ENCODE measurements around the gene FN3K. TPM values are rescaled to one million over a fixed set of nuclear protein-coding genes. Genes with fewer than 3 reads are reported as not detected.

The FN3K gene
- total and polyA plus RNA-seq, 2 of the 8 experiments (the other 6 are each of a cell fraction or from before 2014, with no cell fraction given) = 0.88 to 14.2 TPM

DNA sequence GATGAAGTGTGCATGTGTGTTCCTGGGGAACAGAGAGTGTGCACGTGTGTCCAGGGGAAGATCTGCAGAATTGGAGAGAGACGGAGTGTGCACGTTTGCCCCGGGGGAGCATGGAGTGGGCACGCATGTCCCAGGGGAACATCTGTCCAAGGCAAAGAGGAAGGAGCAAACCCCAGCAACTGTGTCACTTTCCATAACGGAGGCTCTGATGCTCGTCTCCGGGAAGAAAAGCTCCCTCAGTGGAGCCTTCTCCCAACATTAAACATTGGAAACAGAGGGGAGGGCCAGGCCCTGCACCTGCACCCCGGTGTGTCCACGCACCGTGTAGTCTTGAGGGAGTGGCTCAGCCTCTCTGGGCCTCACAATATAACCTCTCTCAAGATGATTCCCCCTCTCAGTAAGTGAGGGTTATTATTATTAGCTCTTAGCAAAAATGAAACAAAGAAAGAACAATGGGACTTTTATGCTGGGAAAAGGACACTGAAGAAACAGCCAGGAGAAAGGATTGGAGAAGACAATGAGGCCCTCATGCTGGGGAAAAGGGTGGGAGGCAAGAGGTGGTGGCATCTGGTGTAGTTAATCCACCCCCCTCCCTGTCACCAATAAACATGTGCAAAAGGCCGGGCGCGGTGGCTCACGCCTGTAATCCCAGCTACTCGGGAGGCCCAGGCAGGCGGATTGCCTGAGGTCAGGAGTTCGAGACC, 44.5 kb upstream of the FN3K start:
- no peak overlapping the region for H2AFZ ChIP-seq (ENCODE audit: low read length)
- FAIRE-seq = no peak
- H3K9ac ChIP-seq (replicated peaks in 1 of 4; ENCODE audit: extremely low read depth in 1 of 4, low read depth in 3 of 4, low read length in 3 of 4) = no peak overlapping the region
- H2BK15ac ChIP-seq (ENCODE audit: low read length) = no peak overlapping the region
- H3K9me3 ChIP-seq (ENCODE audit: insufficient read depth in 2 of 2, low read depth in 1 of 2, low read length in 1 of 2) = no peaks in the 10 kb centered on the region
- DNase-seq (ENCODE audit: low read depth in 1 of 2, low spot score in 2 of 2) = no peak
- H3K4me3 ChIP-seq (ENCODE audit: extremely low read depth in 1 of 4, insufficient read depth in 2 of 4, low read depth in 3 of 4, low read length in 4 of 4) = no peak overlapping the region
- H2BK120ac ChIP-seq (replicated peaks; ENCODE audit: low read depth, low read length) = no peak overlapping the region
- WGBS, 2 experiments (ENCODE audit: extremely low coverage in 1 of 2, insufficient coverage in 1 of 2, insufficient read length in 1 of 2, insufficient replicate concordance in 2 of 2, low coverage in 1 of 2, low lambda C conversion rate in 2 of 2, missing lambda C conversion rate in 1 of 2) = 83% methylated on average over 18 of the region's 18 CpGs; no CpG with 5 or more reads in 1 of the 2 experiments
- no peak overlapping the region for H3K4me2 ChIP-seq (ENCODE audit: insufficient read depth in 1 of 2, low read depth in 2 of 2, low read length in 2 of 2)
- H2BK20ac ChIP-seq (ENCODE audit: low read length) = no peak overlapping the region
- H4K91ac ChIP-seq (replicated peaks; ENCODE audit: insufficient read length, low read length) = no peak overlapping the region
- H4K20me1 ChIP-seq (replicated peaks in 1 of 2; ENCODE audit: control insufficient read depth in 1 of 2, insufficient read depth in 2 of 2, low read length in 2 of 2) = peaks cover 0 to 1% of the 10 kb centered on the region in 2 experiments
- H4K5ac ChIP-seq (ENCODE audit: insufficient read length, low read depth, low read length) = no peak overlapping the region
- H3K79me2 ChIP-seq (ENCODE audit: control insufficient read depth in 1 of 2, insufficient read depth in 2 of 2, low read length in 2 of 2) = no peaks in the 10 kb centered on the region
- no peak overlapping the region for H3K14ac ChIP-seq (ENCODE audit: insufficient read length)
- peaks cover 0 to under 1% (median under 1%) of the 10 kb centered on the region in 4 experiments; a peak in 2 of 7 replicates for H3K27me3 ChIP-seq (replicated peaks in 1 of 4; ENCODE audit: control insufficient read depth in 3 of 4, extremely low read depth in 1 of 4, insufficient read depth in 3 of 4, low read length in 3 of 4)
- H2AK5ac ChIP-seq (ENCODE audit: low read depth, low read length) = no peak overlapping the region
- no peaks in the 10 kb centered on the region for H3K79me1 ChIP-seq (ENCODE audit: low read depth, low read length)
- no peak overlapping the region for H2BK12ac ChIP-seq (ENCODE audit: low read depth, low read length)
- H3K56ac ChIP-seq (replicated peaks; ENCODE audit: insufficient read length, low read depth, low read length) = no peak overlapping the region
- no peak overlapping the region for H3K27ac ChIP-seq (ENCODE audit: low read depth, low read length)
- no peak overlapping the region for H3K4ac ChIP-seq (replicated peaks; ENCODE audit: insufficient read length, low read depth, low read length)
- H3K4me1 ChIP-seq (replicated peaks in 1 of 4; ENCODE audit: control insufficient read depth in 3 of 4, insufficient read depth in 4 of 4, low read length in 3 of 4) = no peaks in the 10 kb centered on the region
- no peaks in the 10 kb centered on the region for H3K36me3 ChIP-seq (ENCODE audit: control insufficient read depth in 2 of 4, insufficient read depth in 4 of 4, low read length in 3 of 4)
- POLR2A ChIA-PET (ENCODE audit: partially characterized antibody) = no interaction called here
- H4K8ac ChIP-seq (ENCODE audit: extremely low read depth, insufficient read depth, low read length) = no peak overlapping the region
- H3K18ac ChIP-seq (ENCODE audit: extremely low read depth, low read length) = no peak overlapping the region
- H3K23me2 ChIP-seq (ENCODE audit: low read depth, low read length) = no peaks in the 10 kb centered on the region
- no peak overlapping the region for H3K23ac ChIP-seq (ENCODE audit: insufficient read length)
- H2BK5ac ChIP-seq (ENCODE audit: low read depth, low read length) = no peak overlapping the region
- CTCF ChIA-PET (ENCODE audit: partially characterized antibody) = interaction anchor here (0.8 to 1.6 kb wide), 3 partner anchors 11 to 23 kb away, joined by 3 to 4 read pairs (median 4); no protein-coding TSS in a partner anchor
- TF ChIP-seq SP1 (IDR thresholded peaks at IDR 0.05; ENCODE audit: low read depth, low read length) = no peak
- TF ChIP-seq CHD1 (IDR thresholded peaks at IDR 0.05; ENCODE audit: low read depth, low read length) = no peak
- TF ChIP-seq TAF1 (IDR thresholded peaks at IDR 0.05; ENCODE audit: low read depth, low read length) = no peak
- TF ChIP-seq JUN (IDR thresholded peaks at IDR 0.05; ENCODE audit: low read depth, low read length) = no peak
- no peak for TF ChIP-seq GTF2F1 (IDR thresholded peaks at IDR 0.05; ENCODE audit: borderline replicate concordance, low read depth, low read length)
- TF ChIP-seq BRCA1 (IDR thresholded peaks at IDR 0.05; ENCODE audit: low read depth, low read length) = no peak
- no peak for TF ChIP-seq RXRA (IDR thresholded peaks at IDR 0.05; ENCODE audit: insufficient read depth, low read depth, low read length)
- TF ChIP-seq HDAC2 (IDR thresholded peaks at IDR 0.05; ENCODE audit: borderline replicate concordance in 1 of 2, low read depth in 2 of 2, low read length in 2 of 2) = no peak
- no peak for TF ChIP-seq YY1 (IDR thresholded peaks at IDR 0.05; ENCODE audit: low read depth, low read length)
- no peak for TF ChIP-seq TBP (IDR thresholded peaks at IDR 0.05; ENCODE audit: low read depth, low read length)
- TF ChIP-seq, protein P1, sequence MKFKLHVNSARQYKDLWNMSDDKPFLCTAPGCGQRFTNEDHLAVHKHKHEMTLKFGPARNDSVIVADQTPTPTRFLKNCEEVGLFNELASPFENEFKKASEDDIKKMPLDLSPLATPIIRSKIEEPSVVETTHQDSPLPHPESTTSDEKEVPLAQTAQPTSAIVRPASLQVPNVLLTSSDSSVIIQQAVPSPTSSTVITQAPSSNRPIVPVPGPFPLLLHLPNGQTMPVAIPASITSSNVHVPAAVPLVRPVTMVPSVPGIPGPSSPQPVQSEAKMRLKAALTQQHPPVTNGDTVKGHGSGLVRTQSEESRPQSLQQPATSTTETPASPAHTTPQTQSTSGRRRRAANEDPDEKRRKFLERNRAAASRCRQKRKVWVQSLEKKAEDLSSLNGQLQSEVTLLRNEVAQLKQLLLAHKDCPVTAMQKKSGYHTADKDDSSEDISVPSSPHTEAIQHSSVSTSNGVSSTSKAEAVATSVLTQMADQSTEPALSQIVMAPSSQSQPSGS (IDR thresholded peaks at IDR 0.05; ENCODE audit: low read length) = no peak
- no peak for TF ChIP-seq RFX5 (IDR thresholded peaks at IDR 0.05; ENCODE audit: borderline replicate concordance, low read depth, low read length)

Measured in H1 (cell line).